Right forelimb (tissue), 1 donor: ENCODE data around the gene APBB2.

ENCODE experiments used
- DNase-seq: peaks from one replicate; pipeline ENCODE4 v3.0.0-alpha.2; 2018

The APBB2 gene

GRCh38 chr4:41215155-41215554 lies 813 bp upstream of the APBB2 start:
- DNase-seq = no peak

- no peak for DNase-seq
These were observed 444 bp upstream of the APBB2 start for GRCh38 chr4:41214825-41215146.

GRCh38 chr4:41213625-41214135 lies 662 bp downstream of the APBB2 start:
- peak; percentile 68 for DNase-seq

GRCh38 chr4:41212616-41213203 lies 1.6 kb downstream of the APBB2 start:
- peak; percentile 64 for DNase-seq

- no peak for DNase-seq
These were observed 2.3 kb downstream of the APBB2 start for GRCh38 chr4:41211951-41212615.

GRCh38 chr4:41209901-41210300 lies 4.4 kb downstream of the APBB2 start:
- DNase-seq = no peak

GRCh38 chr4:41209187-41209586 lies 5.2 kb downstream of the APBB2 start:
- DNase-seq = no peak

- DNase-seq = no peak
These were observed 7.0 kb downstream of the APBB2 start for GRCh38 chr4:41207291-41207831.

- no peak for DNase-seq
These were observed 8.4 kb downstream of the APBB2 start for GRCh38 chr4:41205854-41206460.

- DNase-seq = no peak
These were observed 9.2 kb downstream of the APBB2 start for GRCh38 chr4:41205130-41205529.

- DNase-seq = no peak
These were observed 9.9 kb downstream of the APBB2 start for GRCh38 chr4:41204400-41204978.

- no peak for DNase-seq
These were observed 10.5 kb downstream of the APBB2 start for GRCh38 chr4:41203841-41204240.

- DNase-seq = no peak
These were observed 11.3 kb downstream of the APBB2 start for GRCh38 chr4:41202820-41203568.

GRCh38 chr4:41202356-41202755 lies 12.0 kb downstream of the APBB2 start:
- DNase-seq = no peak

- no peak for DNase-seq
These were observed 13.8 kb downstream of the APBB2 start for GRCh38 chr4:41200486-41201017.

- DNase-seq = no peak
These were observed 14.6 kb downstream of the APBB2 start for GRCh38 chr4:41199788-41200187.

GRCh38 chr4:41197996-41198395 lies 16.3 kb downstream of the APBB2 start:
- DNase-seq = no peak

GRCh38 chr4:41197495-41197894 lies 16.8 kb downstream of the APBB2 start:
- no peak for DNase-seq

- no peak for DNase-seq
These were observed 17.6 kb downstream of the APBB2 start for GRCh38 chr4:41196633-41197332.

GRCh38 chr4:41192136-41192535 lies 22.2 kb downstream of the APBB2 start:
- DNase-seq = no peak

- DNase-seq = no peak
These were observed 24.7 kb downstream of the APBB2 start for GRCh38 chr4:41189666-41190065.

GRCh38 chr4:41189076-41189475 lies 25.3 kb downstream of the APBB2 start:
- DNase-seq = no peak
